Astrocyte (in vitro differentiated cells and primary cell): ENCODE data around the gene PGC. TPM values are rescaled to one million over a fixed set of nuclear protein-coding genes. Genes with fewer than 3 reads are reported as not detected.

Experiments
- DNase-seq: peaks from one replicate; pipeline ENCODE4 v3.0.0-alpha.2; 2010; ENCODE audit warnings: low read depth
- FAIRE-seq: peaks from 2 replicates; lab custom pipeline; 2011; peaks lifted over from hg19 to GRCh38; lab: Jason Lieb, UNC
- H2AFZ ChIP-seq: 2 replicates; pipeline ENCODE4 v1.6.0; 2012; ENCODE audit warnings: low read depth, low read length, inconsistent platforms
- H3K27ac ChIP-seq: 2 replicates; pipeline ENCODE4 v1.5.1; 2011; ENCODE audit warnings: low read depth, low read length, inconsistent platforms
- H3K27me3 ChIP-seq: 2 replicates; pipeline ENCODE4 v1.6.0; 2011; ENCODE audit warnings: low read length, inconsistent platforms; ENCODE audit not compliant: insufficient read depth
- H3K36me3 ChIP-seq: 2 replicates; pipeline ENCODE4 v1.5.1; 2011; ENCODE audit warnings: low read length, inconsistent platforms; ENCODE audit not compliant: insufficient read depth
- H3K4me1 ChIP-seq: 2 replicates; pipeline ENCODE4 v1.5.1; 2011; ENCODE audit warnings: low read length, inconsistent platforms; ENCODE audit not compliant: insufficient read depth
- H3K4me2 ChIP-seq: 2 replicates; pipeline ENCODE4 v1.6.0; 2012; ENCODE audit warnings: low read length, inconsistent platforms
- H3K4me3 ChIP-seq: 2 replicates; pipeline ENCODE4 v1.5.1; 2011; ENCODE audit warnings: low read depth, mild to moderate bottlenecking, low read length, inconsistent platforms; ENCODE audit not compliant: insufficient read depth
- H3K79me2 ChIP-seq: 2 replicates; pipeline ENCODE4 v1.6.0; 2012; ENCODE audit warnings: mild to moderate bottlenecking, low read length, inconsistent platforms; ENCODE audit not compliant: insufficient read depth
- H3K9ac ChIP-seq: 2 replicates; pipeline ENCODE4 v1.6.0; 2012; ENCODE audit warnings: mild to moderate bottlenecking, low read length, inconsistent platforms
- H3K9me3 ChIP-seq: 2 replicates; pipeline ENCODE4 v1.5.1; 2012; ENCODE audit warnings: low read depth, mild to moderate bottlenecking, low read length, inconsistent platforms; ENCODE audit not compliant: insufficient read depth
- H4K20me1 ChIP-seq: 2 replicates; pipeline ENCODE4 v1.6.0; 2012; ENCODE audit warnings: low read length, inconsistent platforms; ENCODE audit not compliant: insufficient read depth
- H3K27ac Mint-ChIP-seq: one replicate; pipeline ENCODE4 v1.8.0; 2021; ENCODE audit warnings: mild to moderate bottlenecking, mixed read lengths; ENCODE audit not compliant: unreplicated experiment
- H3K27me3 Mint-ChIP-seq: one replicate; pipeline ENCODE4 v1.8.0; 2021; ENCODE audit warnings: low read depth, mixed read lengths; ENCODE audit not compliant: unreplicated experiment
- H3K36me3 Mint-ChIP-seq: one replicate; pipeline ENCODE4 v1.8.0; 2021; ENCODE audit warnings: low read depth, mixed read lengths; ENCODE audit not compliant: unreplicated experiment
- H3K4me1 Mint-ChIP-seq: one replicate; pipeline ENCODE4 v1.8.0; 2021; ENCODE audit warnings: low read depth, mixed read lengths; ENCODE audit not compliant: unreplicated experiment
- H3K4me3 Mint-ChIP-seq: one replicate; pipeline ENCODE4 v1.8.0; 2021; ENCODE audit warnings: mild to moderate bottlenecking, moderate library complexity, mixed read lengths; ENCODE audit not compliant: unreplicated experiment
- H3K9me3 Mint-ChIP-seq: one replicate; pipeline ENCODE4 v1.8.0; 2021; ENCODE audit warnings: mild to moderate bottlenecking, mixed read lengths; ENCODE audit not compliant: unreplicated experiment
- CTCF ChIP-seq: IDR thresholded peaks from 2 replicates; pipeline ENCODE4 v1.5.1; 2011; ENCODE audit warnings: low read depth, mild to moderate bottlenecking, inconsistent platforms, low read length, moderate library complexity; ENCODE audit not compliant: insufficient read depth
- EZH2 ChIP-seq: IDR thresholded peaks from 2 replicates; pipeline ENCODE4 v1.6.1; 2012; ENCODE audit warnings: mild to moderate bottlenecking, low read length, inconsistent platforms; ENCODE audit not compliant: insufficient read depth
- total RNA-seq: library from RNA; stranded (reverse); gene quantifications from 2 replicates; pipeline ENCODE4 v1.2.1, GENCODE V29; 2021

The PGC gene
- total RNA-seq, 1 donor from 2014 or later = not detected

DNA sequence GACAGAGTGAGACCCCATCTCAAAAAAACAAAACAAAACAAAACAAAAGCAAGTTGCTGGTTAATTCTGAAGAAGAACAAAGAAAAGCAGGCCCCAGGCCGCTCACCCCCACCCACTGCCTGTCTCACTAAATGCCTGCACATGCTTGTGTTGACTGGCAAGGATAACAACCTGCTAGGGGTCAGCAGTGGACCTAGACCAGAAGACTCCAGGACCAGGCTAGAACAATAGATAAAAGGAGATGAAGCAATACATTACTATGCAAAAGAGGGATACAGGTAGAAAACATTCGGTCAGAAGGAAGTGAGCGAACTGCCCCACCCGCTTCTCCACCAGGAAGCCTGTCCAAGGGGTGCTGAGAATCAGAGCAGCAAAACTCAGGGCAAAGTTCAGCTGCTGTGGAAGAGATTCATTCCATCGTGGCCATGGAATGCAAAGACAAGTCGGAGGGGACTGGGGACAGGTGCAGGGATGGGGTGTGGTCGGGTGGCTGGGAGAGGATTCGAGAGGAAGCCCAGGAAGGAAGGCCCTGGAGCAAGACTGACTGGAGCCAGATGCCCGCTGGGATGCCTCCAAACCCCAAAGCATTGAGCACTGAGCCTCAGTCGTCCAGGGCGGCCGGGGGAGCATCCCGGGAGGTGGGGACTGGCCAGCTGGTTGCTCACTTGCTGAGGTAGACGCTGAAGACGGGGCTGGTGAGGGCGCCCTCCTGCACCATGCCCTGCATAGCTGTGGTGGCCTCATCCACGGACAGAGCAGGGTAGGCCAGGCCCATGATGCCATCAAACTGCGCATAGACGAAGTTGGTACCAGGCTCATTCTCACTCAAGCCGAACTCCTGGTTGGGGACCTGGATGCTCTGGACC lies 5.3 kb downstream of the PGC start:
- H3K4me3 Mint-ChIP-seq = no peak overlapping the region
- Histone ChIP-seq H3K27me3 (peaks cover 2% of the 10 kb centered on the region), H2AFZ (no peak overlapping the region), H4K20me1 (no peaks in the 10 kb centered on the region), H3K9ac (no peak overlapping the region), H3K4me2 (no peak overlapping the region), H3K4me1 (peaks cover 3% of the 10 kb centered on the region), H3K4me3 (no peak overlapping the region), H3K36me3 (no peaks in the 10 kb centered on the region), H3K27ac (no peak overlapping the region), H3K79me2 (no peaks in the 10 kb centered on the region), H3K9me3 (no peaks in the 10 kb centered on the region)
- H3K4me1 Mint-ChIP-seq = peaks cover 7% of the 10 kb centered on the region
- peaks cover 18% of the 10 kb centered on the region for H3K27me3 Mint-ChIP-seq
- no peak overlapping the region for H3K27ac Mint-ChIP-seq
- FAIRE-seq (no peak), DNase-seq (no peak)
- H3K9me3 Mint-ChIP-seq = peaks cover 4% of the 10 kb centered on the region
- no peak for TF ChIP-seq CTCF
- TF ChIP-seq EZH2 = no peak
- H3K36me3 Mint-ChIP-seq = no peaks in the 10 kb centered on the region

GRCh38 chr6:41740366-41741162 lies 6.6 kb downstream of the PGC start:
- Mint-ChIP-seq H3K27me3 (peaks cover 18% of the 10 kb centered on the region), H3K36me3 (no peaks in the 10 kb centered on the region), H3K27ac (no peak overlapping the region), H3K9me3 (peaks cover 4% of the 10 kb centered on the region), H3K4me3 (no peak overlapping the region), H3K4me1 (peaks cover 7% of the 10 kb centered on the region)
- no peaks in the 10 kb centered on the region for H3K36me3 ChIP-seq
- H3K4me1 ChIP-seq = peaks cover 8% of the 10 kb centered on the region
- H3K27ac ChIP-seq = no peak overlapping the region
- no peak overlapping the region for H3K4me2 ChIP-seq
- no peaks in the 10 kb centered on the region for H3K27me3 ChIP-seq
- H3K9ac ChIP-seq = no peak overlapping the region
- no peak for DNase-seq
- FAIRE-seq = no peak
- H2AFZ ChIP-seq = no peak overlapping the region
- no peak overlapping the region for H3K4me3 ChIP-seq
- H3K79me2 ChIP-seq = no peaks in the 10 kb centered on the region
- H3K9me3 ChIP-seq = no peaks in the 10 kb centered on the region
- no peaks in the 10 kb centered on the region for H4K20me1 ChIP-seq
- TF ChIP-seq EZH2 (no peak), CTCF (no peak)
